NCI-H2196 (cell line): ENCODE data around the gene CSF1.

Experiments
- DNase-seq: peaks from one replicate; lab custom pipeline; 2025; ENCODE audit not compliant: unreplicated experiment; lab: John Stamatoyannopoulos, UW

CSF1 gene

GRCh38 chr1:109975718-109976117, 65.1 kb downstream of the CSF1 start:
- no peak for DNase-seq

- no peak for DNase-seq
Observed at GRCh38 chr1:109976762-109977161, 66.1 kb downstream of the CSF1 start.

GRCh38 chr1:109977225-109977624, 66.6 kb downstream of the CSF1 start:
- no peak for DNase-seq

- DNase-seq: no peak
Observed at GRCh38 chr1:109977657-109978378, 67.2 kb downstream of the CSF1 start.

- DNase-seq: no peak
Observed at GRCh38 chr1:109978761-109979488, 68.3 kb downstream of the CSF1 start.

GRCh38 chr1:109979489-109980091, 68.9 kb downstream of the CSF1 start:
- no peak for DNase-seq
